Measurements from ENCODE around the gene CNTN5.

The CNTN5 gene

DNA sequence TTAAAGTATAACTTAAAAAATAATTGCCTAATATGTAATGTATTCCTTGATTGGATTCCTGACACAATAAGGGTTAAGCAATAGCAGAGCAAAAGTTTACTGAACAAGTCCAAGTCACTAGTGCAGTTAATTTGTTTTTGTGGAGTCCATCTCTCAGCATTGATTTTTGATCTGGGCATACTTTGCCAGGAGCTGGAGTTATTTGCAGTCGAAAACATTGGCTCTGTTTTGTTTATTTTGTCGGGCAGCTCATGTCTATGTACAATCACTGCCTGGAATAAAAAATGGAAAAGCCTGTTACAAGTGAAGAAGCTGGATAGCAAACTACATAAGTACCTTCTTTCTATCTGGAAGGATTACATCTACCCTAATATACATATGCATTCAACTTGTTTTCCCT lies 625.2 kb downstream of the CNTN5 start:
- no peak for DNase-seq

DNA sequence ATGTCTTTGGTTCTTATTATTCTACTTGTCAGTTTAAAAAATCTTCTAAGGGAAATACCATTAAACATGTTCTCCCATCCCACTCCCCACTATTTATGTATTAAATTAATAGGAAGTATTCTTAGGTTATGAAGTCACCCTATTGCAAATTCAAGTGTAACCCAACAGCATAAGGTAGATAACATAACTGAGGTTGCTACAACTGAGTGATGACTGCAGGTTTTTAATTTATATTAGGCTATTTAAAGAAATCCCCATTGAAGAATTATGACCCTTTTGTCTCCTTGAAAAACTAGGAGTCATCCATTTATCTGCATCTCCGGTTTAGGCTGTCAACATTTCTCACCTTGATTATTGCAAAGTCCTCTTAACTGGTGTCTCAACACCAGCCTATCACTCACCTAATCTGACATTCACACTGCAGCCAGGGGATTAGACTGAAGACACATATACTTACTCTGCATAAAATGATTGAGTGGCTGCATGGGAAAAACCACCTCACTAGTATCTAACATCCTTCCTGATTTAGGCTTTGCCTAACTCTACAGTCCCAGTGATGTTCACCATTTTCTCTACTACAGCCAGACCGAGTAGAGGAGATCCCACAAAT lies 649.4 kb downstream of the CNTN5 start:
- no peak for DNase-seq

DNA sequence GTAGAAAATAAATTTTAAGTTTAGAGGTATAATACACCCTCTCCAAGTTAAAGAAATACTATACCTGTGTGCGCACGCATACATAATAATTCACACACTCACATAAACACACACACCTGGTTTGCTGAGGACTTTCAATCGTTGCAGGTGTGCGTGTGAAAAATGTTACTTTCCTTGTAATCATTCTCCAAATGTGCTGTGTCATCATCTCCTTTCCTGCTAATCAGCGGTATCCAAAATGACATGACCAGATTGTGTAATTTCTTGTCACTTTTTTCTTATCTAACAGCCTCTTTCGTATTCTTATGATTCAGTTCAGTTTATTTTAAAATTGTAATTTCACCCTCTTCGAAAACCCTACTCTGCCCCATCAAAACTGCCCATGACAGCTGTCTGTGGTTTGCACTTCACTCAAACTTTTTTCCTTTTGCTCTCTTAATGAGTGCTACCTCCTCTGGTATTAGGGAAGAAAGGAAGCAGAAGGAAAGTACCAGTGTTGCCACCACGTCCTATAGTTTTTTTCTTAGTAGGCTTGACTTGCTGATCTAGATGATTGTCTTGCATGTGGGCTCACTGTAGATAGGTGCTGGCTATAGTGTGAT lies 651.2 kb downstream of the CNTN5 start:
- DNase-seq: no peak

DNA sequence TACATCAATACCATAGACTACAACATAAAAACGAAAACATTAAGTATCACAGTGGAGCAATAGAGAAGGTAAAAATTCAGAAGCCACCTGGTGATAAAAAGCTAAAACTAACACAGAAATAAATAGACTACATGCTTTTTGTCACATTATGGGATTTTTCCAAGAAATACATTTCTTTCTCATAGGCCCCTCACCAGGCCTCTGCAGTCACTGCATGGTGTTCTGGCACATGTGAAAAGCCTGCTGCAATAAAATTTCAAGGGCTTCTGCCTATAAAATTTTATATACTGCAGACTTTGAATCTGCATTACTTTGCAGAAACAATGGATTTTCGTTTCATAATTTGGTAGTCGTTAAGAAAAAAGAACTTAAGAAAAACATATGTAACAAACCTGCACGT lies 655.5 kb downstream of the CNTN5 start:
- DNase-seq: no peak

DNA sequence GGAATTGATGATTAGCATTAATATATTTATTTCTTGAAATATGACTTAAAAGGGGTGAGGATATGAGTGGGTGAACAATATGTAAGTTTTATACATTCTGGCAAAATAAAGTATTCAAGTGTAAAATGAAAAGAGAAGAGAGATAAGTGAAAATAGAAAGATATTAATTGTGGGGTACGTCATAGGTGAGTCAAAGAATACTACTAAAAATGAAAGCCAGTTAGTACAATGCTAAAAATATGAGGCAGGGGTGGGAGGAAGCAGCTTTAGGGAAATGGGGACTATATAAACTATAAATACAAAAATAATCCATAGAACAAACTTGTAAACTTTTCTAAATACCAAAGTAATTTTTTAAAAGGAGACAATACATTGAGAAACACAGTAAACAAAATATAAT lies 661.4 kb downstream of the CNTN5 start:
- DNase-seq: no peak

DNA sequence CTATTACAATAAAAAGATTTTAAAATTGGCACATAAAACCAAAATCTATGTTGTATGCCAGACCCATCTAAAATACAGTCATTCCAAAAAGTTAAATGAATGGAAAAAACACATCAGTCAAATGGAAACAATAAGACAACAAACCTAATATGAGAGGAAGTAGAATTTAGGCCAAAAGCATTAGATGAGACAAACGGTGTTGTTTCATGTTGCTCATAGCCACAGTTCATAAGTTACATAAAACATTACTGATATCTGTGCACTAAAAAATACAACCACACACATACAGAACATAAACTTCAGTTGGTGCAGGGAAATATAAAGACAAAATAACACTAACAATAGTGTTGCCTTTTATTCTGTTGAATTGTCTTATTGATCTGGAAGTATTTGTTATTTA lies 661.9 kb downstream of the CNTN5 start:
- DNase-seq: no peak

DNA sequence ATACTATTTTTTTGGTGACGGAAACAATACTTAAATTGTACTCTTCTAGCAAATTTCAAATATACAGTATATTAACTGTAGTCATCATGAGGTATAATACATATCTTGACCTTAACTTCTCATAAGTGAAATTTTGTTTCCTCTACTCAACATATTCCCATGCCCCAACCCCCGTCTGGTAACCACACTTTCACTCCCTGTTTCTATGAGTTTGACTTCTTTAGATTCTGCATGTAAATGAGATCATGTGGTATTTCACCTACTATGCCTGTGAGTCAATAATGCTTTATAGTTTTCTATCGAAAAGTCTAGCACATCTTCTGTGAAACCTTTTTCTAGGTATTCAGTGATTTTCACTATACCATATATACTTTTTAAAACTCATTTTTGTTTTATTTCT lies 663.2 kb downstream of the CNTN5 start:
- no peak for DNase-seq

DNA sequence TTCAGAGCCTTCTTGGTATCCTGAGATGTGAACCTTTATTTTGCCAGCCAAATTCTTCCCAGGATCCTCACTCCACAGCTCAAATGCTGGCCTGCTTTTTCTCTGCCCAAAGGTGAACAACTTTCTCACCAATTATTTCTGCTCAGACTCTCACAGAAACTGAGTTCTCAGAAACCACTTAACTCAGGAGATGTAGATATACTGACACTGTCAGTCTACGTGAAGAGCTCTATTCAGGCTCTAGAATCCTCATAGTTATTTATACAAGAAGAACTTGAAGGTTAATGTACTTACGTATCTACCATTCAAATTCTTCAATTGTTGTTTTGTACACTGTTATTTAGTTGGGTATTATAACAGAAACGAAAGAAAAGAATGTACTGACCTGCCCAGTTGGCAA lies 666.1 kb downstream of the CNTN5 start:
- DNase-seq: no peak

DNA sequence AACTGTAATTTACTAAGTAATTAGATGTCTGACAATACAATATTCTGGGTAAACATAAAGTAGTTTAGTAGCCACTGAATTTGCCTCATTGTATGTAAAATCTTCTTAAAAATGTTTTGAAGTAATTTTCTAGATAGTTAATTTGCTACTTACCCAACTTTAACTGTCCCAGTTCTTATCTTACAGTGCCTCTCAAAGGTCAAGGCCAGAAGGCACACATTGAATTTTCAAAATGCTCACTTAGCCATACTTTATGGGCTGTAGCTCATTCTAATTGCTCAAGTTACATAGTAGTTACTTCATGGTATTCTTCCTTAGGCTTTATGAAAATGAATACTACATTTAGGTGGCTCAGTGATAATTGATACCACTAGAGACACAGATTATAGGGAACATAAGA lies 666.6 kb downstream of the CNTN5 start:
- DNase-seq: no peak

DNA sequence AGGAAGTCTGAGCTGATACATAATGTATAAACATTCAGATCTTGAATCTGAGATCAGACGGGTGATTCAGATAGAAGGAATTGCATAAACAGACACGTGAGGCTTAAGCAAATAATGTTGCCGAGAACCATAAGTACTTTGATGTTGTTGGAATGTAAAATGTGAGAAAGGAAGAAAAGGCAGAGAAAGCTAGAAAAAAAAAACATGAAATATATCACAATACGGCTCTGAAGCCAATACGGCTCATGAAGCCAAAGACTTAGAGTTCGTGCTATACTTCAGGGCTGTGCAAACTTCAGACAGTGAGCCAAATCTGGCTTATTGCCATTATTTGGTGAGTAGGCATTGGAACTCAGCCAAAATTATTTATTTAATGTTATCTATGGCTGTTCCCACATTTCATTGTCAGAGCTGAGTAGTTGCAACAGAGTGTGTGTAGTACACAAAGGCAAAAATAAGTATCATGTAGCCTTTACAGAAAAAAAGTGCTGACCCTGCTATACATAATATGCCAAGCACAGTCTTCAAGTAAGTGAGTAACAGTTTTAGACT lies 673.3 kb downstream of the CNTN5 start:
- no peak for DNase-seq

DNA sequence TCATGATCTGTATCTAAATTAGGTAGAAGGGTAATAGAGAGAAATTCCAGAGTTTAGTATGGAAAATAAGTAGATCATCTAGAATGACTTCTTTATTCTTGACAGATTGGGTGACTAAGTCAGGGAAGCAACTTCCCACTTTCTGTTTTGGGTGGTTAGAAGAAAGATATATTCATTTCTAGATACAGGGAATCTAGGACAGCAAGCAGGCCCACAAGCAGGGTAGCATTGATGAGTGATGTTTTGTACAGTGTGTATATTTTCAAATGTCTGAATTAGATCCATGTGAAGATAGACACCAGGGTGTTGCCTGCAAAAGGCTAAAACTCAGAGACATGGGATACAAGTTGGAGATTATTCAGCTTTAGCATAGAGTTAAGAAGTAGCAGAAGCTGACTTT lies 674.4 kb downstream of the CNTN5 start:
- no peak for DNase-seq

DNA sequence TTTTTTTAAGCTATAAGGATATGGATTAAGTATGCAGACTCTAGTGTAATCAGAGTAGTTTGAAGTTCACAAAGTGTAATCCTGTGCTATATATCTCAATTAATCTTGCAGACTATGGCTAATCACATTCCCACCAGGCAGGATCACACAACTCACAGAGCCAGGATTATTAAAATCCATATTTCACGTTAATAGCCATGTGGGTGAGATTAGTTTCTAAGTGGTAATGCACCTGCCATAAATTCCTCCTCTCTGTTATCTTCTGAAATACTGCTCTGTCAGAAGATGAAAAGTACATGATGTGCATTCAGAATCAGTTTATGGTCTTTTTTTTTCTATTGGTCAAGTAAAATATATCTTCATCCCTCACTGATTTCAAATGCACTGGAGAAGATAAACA lies 686.1 kb downstream of the CNTN5 start:
- DNase-seq: no peak

DNA sequence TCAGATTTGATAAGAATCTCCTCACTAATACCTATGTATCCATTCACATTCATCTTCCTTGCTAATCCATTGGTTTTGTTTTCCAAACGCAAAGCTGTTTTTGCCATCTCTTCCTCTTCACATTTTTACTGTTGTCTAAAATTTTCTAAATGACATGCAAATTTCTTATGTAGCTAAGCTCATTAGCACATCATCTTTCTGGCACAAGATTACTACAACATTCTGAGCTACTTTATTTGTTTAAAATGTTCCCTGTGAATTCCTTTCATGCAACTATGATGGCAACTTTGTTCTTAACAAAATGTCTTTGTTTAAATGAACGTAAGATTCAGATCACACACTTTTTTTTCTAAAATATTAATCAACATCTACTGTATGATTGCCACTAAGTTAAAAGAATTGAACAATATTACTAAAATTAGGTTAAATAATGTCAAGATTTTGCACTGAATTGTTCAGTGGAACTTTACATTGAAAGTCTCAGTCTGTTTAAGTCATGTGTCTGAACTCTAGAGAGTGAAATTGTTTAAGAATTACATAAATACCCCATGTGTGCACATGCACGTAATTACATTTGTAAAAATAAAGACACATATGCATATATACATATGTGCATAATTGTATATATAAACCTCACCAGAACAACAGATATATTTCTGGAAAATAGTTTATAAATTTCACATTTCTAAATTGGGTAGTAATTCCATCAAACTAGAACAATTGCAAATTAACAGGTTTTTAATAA lies 688.4 kb downstream of the CNTN5 start:
- DNase-seq: no peak

DNA sequence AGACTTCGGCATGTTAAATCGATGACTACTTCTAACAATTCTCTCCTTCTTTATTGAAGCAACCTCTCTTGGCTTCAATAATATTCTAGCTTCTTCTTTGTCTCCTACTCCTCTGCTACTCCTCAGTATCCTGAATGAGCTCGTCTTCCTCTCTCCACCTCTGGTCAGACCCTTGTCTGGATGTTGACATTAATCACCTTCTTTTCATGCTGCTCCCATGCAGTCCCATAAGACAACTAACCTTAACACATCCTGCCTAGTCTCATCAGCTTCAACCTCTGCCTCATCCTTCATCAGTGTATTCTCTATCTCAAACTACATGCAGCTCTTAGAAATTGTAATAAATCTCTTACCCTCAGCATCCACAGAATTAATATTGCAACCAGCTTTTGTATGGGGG lies 695.6 kb downstream of the CNTN5 start:
- no peak for DNase-seq

DNA sequence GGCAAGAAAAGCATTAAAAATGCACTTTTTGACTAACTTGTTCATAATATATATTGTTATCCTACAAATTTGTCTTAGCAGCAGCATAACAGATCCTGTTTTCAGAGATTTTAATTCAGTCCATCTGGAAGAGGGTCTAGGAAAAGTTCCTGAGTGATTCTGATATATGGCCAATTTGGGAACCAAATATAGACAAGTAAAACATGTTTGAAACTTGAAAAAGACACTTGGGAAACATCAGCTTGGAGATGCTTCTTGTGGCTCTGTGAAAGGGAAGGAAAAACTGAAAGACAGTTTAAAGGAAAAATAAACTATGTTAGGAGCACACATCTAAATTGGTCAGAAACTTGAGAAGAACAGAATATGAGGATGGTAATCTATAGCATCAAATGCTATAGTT lies 697.5 kb downstream of the CNTN5 start:
- no peak for DNase-seq

DNA sequence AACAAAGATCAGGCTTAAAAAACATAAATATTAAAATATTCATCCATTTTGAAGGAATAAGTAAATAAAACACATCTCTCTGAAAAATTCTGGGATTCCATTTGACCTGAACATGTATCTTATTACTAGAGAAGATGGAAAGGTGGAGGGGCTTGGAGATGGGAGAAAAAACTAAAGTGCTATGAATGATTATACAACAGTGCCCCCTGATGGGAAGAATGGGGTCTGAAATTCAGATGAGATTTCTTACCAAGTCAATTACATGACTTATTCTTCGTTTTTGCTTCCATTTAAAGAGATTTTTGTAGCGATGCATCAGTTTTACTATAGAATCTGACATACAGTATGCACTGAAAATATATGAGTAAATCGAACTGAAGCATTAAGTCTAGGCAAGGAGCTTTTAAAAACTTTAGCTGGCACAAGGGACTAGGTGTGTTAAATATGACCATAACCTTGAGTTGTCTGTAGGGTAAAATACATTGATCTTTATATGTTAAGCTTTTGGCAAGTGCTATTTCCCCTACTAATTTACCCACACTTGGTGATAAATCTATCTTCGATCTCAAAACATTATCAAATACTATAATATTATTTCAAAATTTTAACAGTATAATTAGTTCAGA lies 718.8 kb downstream of the CNTN5 start:
- DNase-seq: no peak

DNA sequence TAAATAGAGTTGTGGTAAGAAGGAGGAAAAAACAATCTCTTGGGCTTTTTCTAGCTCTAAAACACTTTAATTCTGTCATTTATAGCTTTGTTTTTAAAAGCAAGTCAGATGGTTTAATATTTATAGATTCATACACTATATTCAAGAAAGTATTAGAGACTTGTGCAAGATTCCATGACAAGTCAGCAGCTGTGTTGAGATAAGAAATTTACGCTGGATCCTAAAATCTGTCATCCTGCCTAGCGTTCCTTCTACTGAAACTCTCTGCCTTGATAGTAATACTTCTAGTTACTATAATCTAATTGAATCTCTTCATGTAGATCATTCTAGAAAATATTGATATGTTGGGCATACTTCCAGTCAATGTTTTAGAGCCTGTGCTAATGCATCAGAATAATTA lies 721.8 kb downstream of the CNTN5 start:
- DNase-seq: no peak

DNA sequence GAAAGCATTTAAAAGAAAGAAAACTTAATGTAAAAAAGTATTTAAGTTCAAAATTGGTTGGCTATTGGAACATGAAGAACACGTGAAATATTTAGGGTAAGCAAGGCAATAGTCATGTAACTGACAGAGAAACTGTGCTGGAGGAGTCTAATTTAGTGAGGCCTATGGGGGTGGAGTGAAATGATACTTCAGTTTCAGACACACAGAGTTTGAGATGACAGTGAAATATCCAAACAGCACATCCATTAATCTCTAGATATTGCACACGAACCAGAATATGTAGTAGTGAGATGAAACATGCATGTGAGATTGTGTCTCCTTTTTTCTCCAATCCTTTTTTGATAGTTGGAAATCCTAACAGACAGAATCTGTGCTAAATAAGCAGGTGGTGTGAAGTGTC lies 739.0 kb downstream of the CNTN5 start:
- no peak for DNase-seq

DNA sequence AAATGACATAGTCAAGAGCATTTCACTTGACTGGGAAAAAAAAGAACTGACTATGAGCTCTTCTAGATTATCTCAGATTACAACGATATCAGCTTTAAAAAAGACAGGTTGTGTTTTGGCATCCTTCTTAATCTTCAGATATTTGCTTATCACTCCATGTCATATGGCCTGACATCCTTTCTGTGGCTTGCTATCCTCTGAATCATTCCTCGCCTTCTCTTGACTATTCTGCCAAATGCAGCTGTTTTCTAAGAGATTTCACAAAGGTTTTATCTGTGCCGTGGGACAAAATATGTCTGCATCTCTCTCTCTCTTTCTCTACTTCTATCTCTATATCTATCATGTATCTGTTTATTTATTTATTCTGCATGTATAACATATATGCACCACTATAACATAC lies 746.1 kb downstream of the CNTN5 start:
- DNase-seq: no peak

DNA sequence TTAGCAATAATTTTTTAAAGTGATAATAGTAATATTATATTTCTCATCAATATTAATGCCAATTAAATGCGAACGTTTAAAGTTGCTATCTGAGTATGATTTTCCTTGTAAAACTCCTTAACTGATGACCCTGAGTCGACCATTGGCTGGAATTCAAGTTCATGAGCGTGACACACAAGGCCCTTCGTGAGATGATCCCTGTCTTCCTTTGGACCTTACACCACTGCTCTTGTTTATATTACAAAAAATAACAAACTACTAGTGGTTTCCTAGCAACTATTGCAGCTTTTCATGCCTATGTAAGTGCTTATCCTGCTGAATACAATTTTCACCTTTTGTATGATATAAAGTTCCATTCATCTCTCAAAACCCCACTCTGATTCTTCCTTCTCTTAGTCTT lies 752.9 kb downstream of the CNTN5 start:
- DNase-seq: no peak

DNA sequence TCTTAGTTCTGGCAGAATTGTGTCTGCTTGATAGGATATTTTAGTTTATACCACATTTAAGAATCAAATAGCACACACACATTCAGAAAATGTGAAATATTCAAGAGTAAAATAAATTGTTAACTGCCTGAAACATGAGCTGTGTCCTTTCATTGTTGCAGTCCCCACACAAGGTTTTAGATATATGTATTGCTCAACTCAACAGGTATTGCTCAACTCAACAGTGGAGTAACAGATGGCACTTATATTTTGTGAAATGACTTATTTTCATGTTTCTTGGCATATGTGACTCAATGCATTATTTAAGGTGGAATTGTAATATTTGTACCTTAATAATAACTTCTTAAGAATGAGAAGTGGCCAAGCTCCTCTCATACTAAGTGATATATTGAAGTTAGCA lies 760.3 kb downstream of the CNTN5 start:
- DNase-seq: no peak

DNA sequence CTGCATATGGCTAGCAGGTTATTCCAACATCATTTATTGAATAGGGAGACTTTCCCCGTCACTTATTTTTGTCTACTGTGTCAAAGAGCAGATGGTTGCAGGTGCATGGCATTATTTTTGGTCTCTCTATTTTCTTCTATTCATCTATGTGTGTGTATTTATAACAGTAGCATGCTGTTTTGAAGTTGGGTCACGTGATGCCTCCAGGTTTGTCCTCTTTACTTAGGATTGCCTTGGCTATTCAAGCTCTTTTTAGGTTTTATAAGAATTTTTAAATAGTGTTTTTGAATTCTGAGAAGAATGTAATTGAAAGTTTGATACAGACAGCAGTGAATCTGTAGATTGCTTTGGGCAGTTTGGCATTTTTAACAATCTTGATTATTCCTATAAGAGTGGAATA lies 770.6 kb downstream of the CNTN5 start:
- no peak for DNase-seq

DNA sequence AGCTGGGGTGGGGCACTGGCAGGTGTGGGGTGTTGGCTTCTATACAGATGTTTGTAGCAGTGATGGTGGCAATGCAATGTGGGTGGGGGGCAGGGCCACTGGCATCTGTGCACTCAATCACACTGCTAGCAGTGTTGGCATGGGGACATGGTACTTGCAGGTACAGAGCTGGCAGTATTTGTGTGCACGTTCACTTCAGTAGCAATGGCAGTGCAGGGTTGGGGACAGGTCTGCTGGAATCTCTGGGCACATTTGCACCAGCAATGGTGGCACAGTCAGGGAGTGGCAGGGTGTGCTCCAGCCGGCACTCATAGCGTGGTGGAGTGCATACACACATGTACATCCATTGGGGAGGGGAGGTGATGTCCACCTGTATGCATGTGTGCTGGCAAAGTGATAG lies 775.2 kb downstream of the CNTN5 start:
- no peak for DNase-seq

DNA sequence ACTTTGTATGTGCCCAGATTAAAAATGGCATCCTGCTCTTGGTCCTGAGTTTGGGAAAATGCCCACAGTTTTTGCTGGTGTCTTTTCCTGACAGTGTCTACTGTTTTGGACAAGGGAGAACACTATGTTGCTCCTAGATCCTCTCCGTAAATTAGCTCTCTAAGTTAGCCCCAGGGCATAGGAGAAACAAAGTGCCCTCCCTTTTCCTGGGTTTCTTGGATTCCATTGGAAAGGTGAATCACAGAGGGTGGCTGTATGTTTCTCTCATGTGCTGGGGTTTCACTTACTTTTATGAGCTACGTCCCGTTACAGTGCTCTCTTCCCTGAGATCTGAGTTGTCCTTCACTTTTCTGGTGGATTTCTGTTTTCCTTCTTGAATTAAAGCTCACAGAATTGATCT lies 782.8 kb downstream of the CNTN5 start:
- no peak for DNase-seq
